Activated gamma-delta T cell treated with Interleukin-2 at 50 U/mL for 16 hours (primary cell): Measurements from ENCODE around the gene EPYC.
"Not testable (repeated sequence)": the region's sequence is repeated elsewhere in the genome, so short reads cannot be mapped to it uniquely, and the experiment has no call there.

Experiments
- DNase-seq: peaks from one replicate; pipeline ENCODE4 v3.0.0-alpha.2; 2020

EPYC gene

GRCh38 chr12:90989686-90990111 is 15.1 kb downstream of the EPYC start:
- DNase-seq, result no peak

- DNase-seq, result no peak
Measured at GRCh38 chr12:90987520-90987919, 17.3 kb downstream of the EPYC start.

GRCh38 chr12:90987101-90987500 is 17.7 kb downstream of the EPYC start:
- DNase-seq, result no peak

- not testable (repeated sequence) for DNase-seq
Measured at GRCh38 chr12:90985331-90985730, 19.4 kb downstream of the EPYC start.

DNA sequence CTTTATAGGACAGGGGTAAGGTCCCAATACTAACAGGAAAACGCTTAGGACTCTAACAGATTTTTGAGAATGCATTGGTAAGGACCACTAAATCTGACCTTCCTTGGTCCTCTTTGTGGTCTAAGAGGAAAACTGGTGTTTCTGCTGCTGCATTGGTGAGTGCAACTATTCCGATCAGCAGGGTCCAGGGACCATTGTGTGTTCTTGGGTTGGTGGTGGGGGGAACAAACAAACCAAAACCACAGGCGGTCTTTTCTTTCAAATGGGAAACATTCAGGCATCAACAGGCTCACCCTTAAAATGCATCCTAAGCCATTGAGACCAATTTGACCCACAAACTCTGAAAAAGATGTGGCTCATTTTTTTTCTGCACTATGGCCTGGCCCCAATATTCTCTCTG is 20.7 kb downstream of the EPYC start:
- DNase-seq, result no peak

- DNase-seq, result no peak
Measured at GRCh38 chr12:90982170-90982569, 22.6 kb downstream of the EPYC start.

DNA sequence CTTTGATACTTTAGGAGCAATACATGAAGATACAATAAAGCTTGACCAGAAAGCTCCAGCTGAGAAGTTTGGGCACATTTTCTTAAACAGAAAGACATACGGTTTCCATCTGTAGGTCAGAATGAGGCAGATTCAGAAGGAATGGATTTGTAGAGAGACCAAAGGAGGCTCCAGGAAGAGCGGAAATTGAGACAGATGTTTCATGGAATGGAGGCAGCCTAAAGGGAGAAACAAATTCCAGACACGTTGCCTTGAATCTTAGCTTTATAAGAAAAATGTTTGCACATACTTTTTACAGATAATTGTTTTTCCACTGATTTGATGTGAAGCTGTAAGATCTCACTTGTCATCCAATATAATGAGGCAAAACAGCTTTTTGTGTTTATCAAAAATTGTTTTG is 24.8 kb downstream of the EPYC start:
- DNase-seq, result no peak

DNA sequence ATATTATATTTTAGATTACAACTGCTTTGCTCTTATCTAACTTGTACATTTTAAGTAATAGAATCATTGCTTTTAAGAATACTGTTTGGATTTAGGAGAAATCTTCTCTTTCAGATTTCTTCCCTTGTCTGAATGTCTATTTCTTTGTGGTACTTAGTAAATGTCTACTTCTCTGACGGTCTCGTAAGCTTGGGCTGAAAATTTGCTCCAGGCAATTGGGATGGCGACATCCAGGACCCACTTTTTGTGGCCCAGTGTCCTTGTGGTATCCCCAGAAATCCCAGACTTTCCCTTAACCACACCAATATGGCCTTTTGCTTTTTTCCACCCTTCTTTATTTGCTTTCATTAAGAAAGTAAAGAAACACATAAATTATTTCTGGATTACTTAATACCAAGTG is 25.8 kb downstream of the EPYC start:
- no peak for DNase-seq

DNA sequence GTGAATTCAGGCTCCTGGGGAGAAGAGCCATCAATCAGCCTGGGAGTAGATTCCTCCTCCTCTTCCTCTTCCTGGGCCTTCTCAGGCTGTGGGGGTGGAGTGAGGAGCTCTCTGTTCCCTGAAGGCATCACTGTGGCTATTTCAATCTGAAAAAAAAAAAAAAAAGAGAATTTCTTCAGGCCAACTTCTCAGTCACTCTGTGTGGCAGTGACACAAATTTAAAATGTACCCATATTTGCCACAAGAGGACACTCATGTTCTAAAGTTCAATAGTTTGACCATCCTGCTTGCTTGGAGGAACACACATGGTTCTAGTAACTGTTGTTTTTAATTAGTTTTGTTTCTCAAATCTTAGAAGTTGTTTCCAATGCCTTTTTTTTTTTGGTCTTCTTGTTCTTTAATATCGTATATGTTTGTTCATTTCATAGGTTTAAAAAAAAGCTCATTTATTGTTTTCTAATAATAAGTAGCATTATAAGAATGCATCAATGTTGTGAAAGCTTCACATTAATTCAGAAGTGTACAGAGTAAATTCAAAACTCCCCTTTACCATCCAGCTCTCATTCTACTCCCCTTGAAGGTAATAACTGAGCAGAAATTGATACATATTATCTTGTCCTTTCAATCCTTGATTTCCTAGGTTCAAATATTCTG is 26.5 kb downstream of the EPYC start:
- DNase-seq, result no peak

DNA sequence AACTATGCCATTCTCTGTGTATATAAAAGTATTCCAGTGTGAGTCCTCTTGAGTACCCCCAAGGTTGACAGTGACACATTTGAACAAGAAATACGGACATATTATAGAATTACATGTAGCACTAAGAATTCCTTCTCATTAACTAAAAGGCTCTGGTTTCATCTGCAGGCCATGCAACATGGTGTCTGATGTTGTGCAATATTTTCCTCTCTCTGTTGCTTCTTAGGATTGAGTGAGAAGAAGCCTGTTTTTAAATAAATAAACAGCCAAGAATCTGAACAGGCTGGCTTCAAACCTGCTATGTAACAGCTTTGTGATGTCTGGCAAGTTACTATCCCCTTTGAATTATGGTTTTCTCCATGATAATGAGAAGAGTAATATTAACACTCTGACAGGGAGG is 27.5 kb downstream of the EPYC start:
- no peak for DNase-seq

DNA sequence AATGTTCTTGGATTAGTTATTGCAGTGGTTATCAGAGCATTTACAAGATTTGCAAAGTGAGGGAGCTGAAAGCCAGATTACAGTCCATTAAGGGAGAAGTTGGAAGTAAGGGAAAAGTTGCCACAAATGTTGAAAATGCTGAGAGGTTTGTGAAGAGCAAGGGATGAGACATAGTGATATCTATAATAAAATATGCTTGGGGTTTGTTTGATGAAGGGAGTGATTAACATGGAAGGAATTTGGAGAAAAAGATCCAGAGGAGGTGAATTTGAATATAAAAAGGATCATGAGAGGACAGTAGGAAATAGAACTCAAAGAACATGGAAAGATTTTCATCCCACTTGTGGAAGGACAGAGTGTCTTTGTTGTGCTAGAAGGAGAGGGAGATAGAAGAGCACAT is 30.5 kb downstream of the EPYC start:
- no peak for DNase-seq

- DNase-seq, result no peak
Measured at GRCh38 chr12:90972226-90972625, 32.5 kb downstream of the EPYC start.

GRCh38 chr12:90970911-90971310 is 33.9 kb downstream of the EPYC start:
- no peak for DNase-seq

GRCh38 chr12:90970471-90970870 is 34.3 kb downstream of the EPYC start:
- DNase-seq, result no peak

DNA sequence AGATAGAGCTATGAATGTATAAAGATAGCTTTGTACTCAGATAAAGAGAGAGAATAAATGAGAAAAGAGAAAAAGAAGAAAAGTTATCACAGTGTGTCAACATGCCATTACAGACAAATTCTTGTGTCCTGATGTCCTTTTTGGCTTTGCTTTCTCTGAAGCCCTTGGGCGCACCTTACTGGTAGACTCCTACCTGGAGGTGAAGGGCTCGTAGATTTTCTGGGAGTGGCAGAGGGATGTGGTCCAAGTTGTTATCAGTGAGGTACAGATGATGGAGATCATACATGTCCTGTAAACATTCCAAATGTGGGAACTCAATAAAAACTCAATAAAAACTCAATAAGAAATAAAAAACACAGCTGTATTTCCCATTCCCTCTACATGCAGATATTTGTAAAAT is 34.9 kb downstream of the EPYC start:
- no peak for DNase-seq

DNA sequence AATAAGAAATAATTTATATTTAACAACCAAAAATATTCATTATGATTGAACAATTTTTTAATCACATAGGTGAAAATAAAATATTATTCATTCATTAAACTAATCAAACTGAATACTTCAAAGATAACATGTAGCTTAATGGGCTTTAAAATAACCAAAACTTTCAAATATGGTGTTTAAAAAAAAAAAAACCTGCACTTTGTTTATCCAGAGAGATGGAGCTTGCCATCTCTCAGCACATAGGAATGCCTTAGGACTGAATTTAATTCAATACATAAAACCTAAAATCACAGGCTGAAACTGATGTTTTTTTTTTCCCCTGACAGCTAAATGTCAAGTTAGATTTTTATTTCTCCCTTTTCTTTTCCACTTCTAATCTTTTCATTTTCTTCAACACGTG is 35.4 kb downstream of the EPYC start:
- no peak for DNase-seq

DNA sequence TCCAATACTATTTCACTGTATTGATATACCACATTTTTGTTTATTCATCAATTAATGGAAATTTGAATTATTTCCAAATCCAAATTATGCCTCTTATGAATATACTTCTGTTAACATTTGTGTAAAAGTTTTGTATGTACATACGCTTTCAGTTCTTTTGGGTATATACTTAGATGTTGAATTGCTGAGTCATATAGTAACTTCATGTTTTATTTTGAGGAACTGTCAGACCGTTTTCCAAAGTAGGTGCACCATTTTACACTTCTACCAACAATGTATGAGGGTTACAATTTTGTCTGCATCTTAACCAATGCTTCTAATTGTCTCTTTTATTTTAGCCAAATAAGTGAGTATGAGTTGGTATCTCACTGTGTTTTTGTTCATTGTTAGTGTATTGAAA is 39.6 kb downstream of the EPYC start:
- DNase-seq, result no peak

DNA sequence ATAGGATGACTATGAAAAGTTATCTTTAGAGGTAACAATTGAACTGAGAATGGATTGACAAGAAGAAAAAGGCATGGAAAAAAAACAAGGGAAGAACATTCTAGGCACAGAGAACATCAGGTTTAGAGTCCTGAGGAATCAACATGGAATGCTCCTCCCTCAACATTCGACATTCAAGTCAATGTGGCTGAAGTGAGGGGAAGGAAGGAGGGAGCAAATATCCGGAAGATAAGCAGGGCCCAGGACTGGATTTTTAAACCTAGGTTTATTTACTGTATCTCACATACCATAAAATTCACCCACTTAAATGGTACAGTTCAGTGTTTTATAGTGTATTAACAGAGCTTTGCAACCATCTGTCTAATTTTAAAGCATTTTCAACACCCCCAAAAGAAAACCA is 40.2 kb downstream of the EPYC start:
- DNase-seq, result no peak

DNA sequence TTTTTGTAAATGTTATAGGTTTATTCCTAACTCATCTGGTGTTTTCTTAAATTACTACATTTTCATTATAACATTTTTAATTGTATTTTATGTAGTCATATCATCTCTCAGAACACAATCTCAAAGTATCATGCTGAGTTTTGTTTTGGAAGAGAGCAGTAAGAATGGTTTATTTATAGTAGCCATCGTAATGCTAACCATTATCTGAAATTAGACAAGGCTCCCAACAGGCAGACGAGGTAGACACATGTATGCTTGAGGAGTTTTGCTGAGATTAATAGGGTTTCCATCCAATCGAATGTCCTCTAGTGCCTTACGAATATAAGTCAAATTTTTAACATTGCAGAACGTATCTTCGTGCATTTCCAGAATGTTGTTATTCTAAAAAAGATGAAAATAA is 40.8 kb downstream of the EPYC start:
- no peak for DNase-seq

- DNase-seq, result no peak
Measured at GRCh38 chr12:90961154-90961553, 43.6 kb downstream of the EPYC start.

- no peak for DNase-seq
Measured at GRCh38 chr12:90959538-90960139, 45.1 kb downstream of the EPYC start.

DNA sequence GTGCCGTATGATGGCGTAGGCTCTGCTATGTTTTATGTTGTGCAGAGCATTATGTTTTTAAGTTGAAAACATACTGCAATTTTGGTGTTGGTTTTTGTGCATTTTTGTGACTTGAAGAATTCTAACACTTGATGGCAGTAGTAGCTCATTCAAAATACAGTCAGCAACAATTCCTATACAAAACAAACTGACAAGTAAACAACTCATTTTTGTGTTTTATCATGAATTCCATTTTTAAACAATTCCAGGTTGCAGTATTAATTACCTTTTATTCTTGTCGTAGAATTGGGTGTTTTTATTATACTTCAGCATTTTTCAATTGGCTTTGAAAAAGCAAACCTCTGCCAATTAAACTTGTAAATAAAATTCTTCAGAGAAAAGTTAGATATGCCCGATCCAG is 45.7 kb downstream of the EPYC start:
- DNase-seq, result no peak

GRCh38 chr12:90958347-90958746 is 46.4 kb downstream of the EPYC start:
- DNase-seq, result no peak

GRCh38 chr12:90954921-90955320 is 49.9 kb downstream of the EPYC start, which contains the start of gene CCER1:
CCER1 (minus strand) TSS chr12:90955176; CDS start chr12:90954742, 434 bp downstream.
- no peak for DNase-seq

DNA sequence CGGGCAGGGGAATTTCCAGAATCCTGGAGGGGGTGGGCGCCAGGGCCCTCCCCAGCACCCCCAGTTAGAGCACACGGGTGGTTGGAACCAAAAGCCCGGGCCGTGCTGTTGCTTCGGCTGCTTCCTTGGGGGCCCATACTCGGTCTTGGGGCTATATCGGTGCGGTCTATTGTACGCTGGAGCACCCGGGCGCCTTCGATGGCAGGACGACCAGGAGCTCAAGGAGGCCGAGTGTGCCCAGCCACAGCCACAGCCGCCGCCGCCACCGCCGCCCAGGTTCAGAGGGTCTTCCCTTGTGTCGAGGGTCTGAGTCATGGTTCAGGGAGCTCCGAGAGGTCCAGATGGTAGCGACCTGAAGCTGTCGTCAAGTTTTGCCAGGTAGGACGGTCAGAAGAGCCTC is 50.3 kb downstream of the EPYC start:
- no peak for DNase-seq
